ENCODE measurements around the gene NOTUM. TPM values are rescaled to one million over a fixed set of nuclear protein-coding genes. Genes with fewer than 3 reads are reported as not detected.

NOTUM gene
- total RNA-seq, 1 donor: 0.09 TPM

- DNase-seq (ENCODE audit: low read depth): no peak
- TF ChIP-seq CTCF (IDR thresholded peaks at IDR 0.05; ENCODE audit: insufficient read depth, low read length): no peak
- H3K4me3 ChIP-seq (ENCODE audit: low read depth, low read length): no peak overlapping the region
Observed at GRCh38 chr17:81932333-81932983, 28.5 kb downstream of the NOTUM start.

- no peak overlapping the region for H3K4me3 ChIP-seq (ENCODE audit: low read depth, low read length)
- TF ChIP-seq CTCF (IDR thresholded peaks at IDR 0.05; ENCODE audit: insufficient read depth, low read length): no peak
- no peak for DNase-seq (ENCODE audit: low read depth)
Observed at GRCh38 chr17:81931557-81932332, 29.2 kb downstream of the NOTUM start.

GRCh38 chr17:81931189-81931556, 29.8 kb downstream of the NOTUM start:
- DNase-seq (ENCODE audit: low read depth): no peak
- H3K4me3 ChIP-seq (ENCODE audit: low read depth, low read length): no peak overlapping the region
- no peak for TF ChIP-seq CTCF (IDR thresholded peaks at IDR 0.05; ENCODE audit: insufficient read depth, low read length)

- H3K4me3 ChIP-seq (ENCODE audit: low read depth, low read length): no peak overlapping the region
- TF ChIP-seq CTCF (IDR thresholded peaks at IDR 0.05; ENCODE audit: insufficient read depth, low read length): no peak
- no peak for DNase-seq (ENCODE audit: low read depth)
Observed at GRCh38 chr17:81930142-81931125, 30.6 kb downstream of the NOTUM start.

- peak overlapping the region; percentile 70 for H3K4me3 ChIP-seq (ENCODE audit: low read depth, low read length)
- TF ChIP-seq CTCF (IDR thresholded peaks at IDR 0.05; ENCODE audit: insufficient read depth, low read length): no peak
- no peak for DNase-seq (ENCODE audit: low read depth)
Observed at GRCh38 chr17:81929253-81930141, 31.5 kb downstream of the NOTUM start.
